Epithelial cell of esophagus (primary cell): ENCODE measurements around the gene ACSF2.

Experiments
- DNase-seq: peaks from one replicate; pipeline ENCODE4 v3.0.0; 2010; ENCODE audit warnings: low read depth
- H3K4me3 ChIP-seq: 2 replicates; pipeline ENCODE4 v1.5.1; 2011; ENCODE audit warnings: mild to moderate bottlenecking, low read length, control low read depth
- CTCF ChIP-seq: IDR thresholded peaks from 2 replicates; pipeline ENCODE4 v1.5.1; 2011; ENCODE audit warnings: low read depth, mild to moderate bottlenecking, low read length, control low read depth, inconsistent platforms; ENCODE audit not compliant: insufficient read depth; ENCODE audit errors: missing control alignments

Gene ACSF2

GRCh38 chr17:50513495-50513894 lies 87.5 kb downstream of the ACSF2 start:
- DNase-seq: no peak
- TF ChIP-seq CTCF: no peak
- H3K4me3 ChIP-seq: no peak overlapping the region

- no peak overlapping the region for H3K4me3 ChIP-seq
- no peak for TF ChIP-seq CTCF
- DNase-seq: no peak
These were observed 88.4 kb downstream of the ACSF2 start for GRCh38 chr17:50514388-50514787.

- DNase-seq: peak; percentile 38
- no peak overlapping the region for H3K4me3 ChIP-seq
- TF ChIP-seq CTCF: no peak
These were observed 89.1 kb downstream of the ACSF2 start for GRCh38 chr17:50514936-50515702.

GRCh38 chr17:50517011-50517410 lies 91.0 kb downstream of the ACSF2 start:
- DNase-seq: peak; percentile 70
- H3K4me3 ChIP-seq: no peak overlapping the region
- peak; percentile 33 for TF ChIP-seq CTCF

GRCh38 chr17:50517504-50518383 lies 91.7 kb downstream of the ACSF2 start:
- no peak overlapping the region for H3K4me3 ChIP-seq
- DNase-seq: no peak
- no peak for TF ChIP-seq CTCF

- TF ChIP-seq CTCF: no peak
- no peak overlapping the region for H3K4me3 ChIP-seq
- no peak for DNase-seq
These were observed 92.5 kb downstream of the ACSF2 start for GRCh38 chr17:50518384-50519023.
